Ovary (tissue), 3 donors: ENCODE results near the gene DENND2A.

ENCODE experiments used
- EP300 ChIP-seq: sonication (generic); formaldehyde crosslinking; IDR thresholded peaks from one replicate; pipeline ENCODE4 v1.6.1; 2017; ENCODE audit warnings: antibody characterized with exemption
- POLR2A ChIP-seq: fragments of 450-650 bp; IDR thresholded peaks from one replicate; pipeline ENCODE4 v1.6.1; 2017; ENCODE audit warnings: antibody characterized with exemption, mild to moderate bottlenecking, moderate library complexity
- TF ChIP-seq, protein P1 (sequence below), 3 donors: fragments of 450-650 bp in 2 of 3; fragments of 200-600 bp in 1 of 3; IDR thresholded peaks; one replicate each; pipeline versions ENCODE4 v1.5.1 to v1.8.0; 2016 to 2022; ENCODE audit warnings: antibody characterized with exemption in 3 of 3, mild to moderate bottlenecking in 1 of 3
- donor health status: DM: no; HTN: no; CAD: no.

- TF ChIP-seq, protein P1, sequence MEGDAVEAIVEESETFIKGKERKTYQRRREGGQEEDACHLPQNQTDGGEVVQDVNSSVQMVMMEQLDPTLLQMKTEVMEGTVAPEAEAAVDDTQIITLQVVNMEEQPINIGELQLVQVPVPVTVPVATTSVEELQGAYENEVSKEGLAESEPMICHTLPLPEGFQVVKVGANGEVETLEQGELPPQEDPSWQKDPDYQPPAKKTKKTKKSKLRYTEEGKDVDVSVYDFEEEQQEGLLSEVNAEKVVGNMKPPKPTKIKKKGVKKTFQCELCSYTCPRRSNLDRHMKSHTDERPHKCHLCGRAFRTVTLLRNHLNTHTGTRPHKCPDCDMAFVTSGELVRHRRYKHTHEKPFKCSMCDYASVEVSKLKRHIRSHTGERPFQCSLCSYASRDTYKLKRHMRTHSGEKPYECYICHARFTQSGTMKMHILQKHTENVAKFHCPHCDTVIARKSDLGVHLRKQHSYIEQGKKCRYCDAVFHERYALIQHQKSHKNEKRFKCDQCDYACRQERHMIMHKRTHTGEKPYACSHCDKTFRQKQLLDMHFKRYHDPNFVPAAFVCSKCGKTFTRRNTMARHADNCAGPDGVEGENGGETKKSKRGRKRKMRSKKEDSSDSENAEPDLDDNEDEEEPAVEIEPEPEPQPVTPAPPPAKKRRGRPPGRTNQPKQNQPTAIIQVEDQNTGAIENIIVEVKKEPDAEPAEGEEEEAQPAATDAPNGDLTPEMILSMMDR (IDR thresholded peaks at IDR 0.05): no peak
- no peak for TF ChIP-seq EP300
- TF ChIP-seq POLR2A: no peak
Observed at GRCh38 chr7:140643416-140643815, 2.8 kb upstream of the DENND2A start.
